Panc1 (cell line): ENCODE results near the gene MEMO1. TPM values are rescaled to one million over a fixed set of nuclear protein-coding genes. Genes with fewer than 3 reads are reported as not detected.

ENCODE experiments used
- ATAC-seq: fragments of 200-7000 bp; cut with Tn5 transposase; 2 replicates; pipeline ENCODE4 v1.9.1; 2020; ENCODE audit warnings: mild to moderate bottlenecking, moderate library complexity
- BruUV-seq: library from RNA; stranded (reverse); fragments of 400-500 nt; replicated peaks from 2 replicates; lab custom pipeline; 2021; lab: Mats Ljungman, UMichigan
- CTCF ChIA-PET: fragments of 300-600 bp; sonication (Branson Sonifier 250); formaldehyde crosslinking; loops from one replicate; lab custom pipeline; 2022; ENCODE audit warnings: antibody characterized with exemption; lab: Charles Lee
- POLR2A ChIA-PET: fragments of 300-600 bp; sonication (Branson Sonifier 250); formaldehyde crosslinking; loops from one replicate; lab custom pipeline; 2022; ENCODE audit warnings: antibody characterized with exemption; lab: Charles Lee
- DNase-seq: peaks from one replicate; pipeline ENCODE4 v3.0.0-alpha.2; 2010; ENCODE audit warnings: low read depth, low spot score
- H3K27ac ChIP-seq: 2 replicates; pipeline ENCODE4 v1.5.1; 2011; ENCODE audit warnings: mild to moderate bottlenecking, low read length, inconsistent platforms
- H3K27me3 ChIP-seq: fragments of 200-500 bp; sonication (Bioruptor generic); 2 replicates; pipeline ENCODE4 v1.6.0; 2014; ENCODE audit warnings: low read length, inconsistent platforms; ENCODE audit not compliant: control insufficient read depth, insufficient read depth
- H3K36me3 ChIP-seq: fragments of 200-500 bp; sonication (Bioruptor generic); 2 replicates; pipeline ENCODE4 v1.5.1; 2014; ENCODE audit warnings: inconsistent platforms, mild to moderate bottlenecking, low read length, moderate library complexity; ENCODE audit not compliant: control insufficient read depth, insufficient read depth
- H3K4me1 ChIP-seq: 2 replicates; pipeline ENCODE4 v1.5.1; 2011; ENCODE audit warnings: inconsistent platforms, mild to moderate bottlenecking, low read length, moderate library complexity; ENCODE audit not compliant: control insufficient read depth, insufficient read depth
- H3K4me3 ChIP-seq, 2 experiments: 2 replicates each; pipeline ENCODE4 v1.5.1; 2011 to 2012; ENCODE audit warnings: low read depth in 2 of 2, low read length in 2 of 2, mild to moderate bottlenecking in 2 of 2, inconsistent platforms in 1 of 2, moderate library complexity in 1 of 2
- H3K9me3 ChIP-seq: fragments of 200-500 bp; sonication (Bioruptor generic); 2 replicates; pipeline ENCODE4 v1.5.1; 2014; ENCODE audit warnings: low read depth, mild to moderate bottlenecking, inconsistent platforms, low read length, moderate library complexity; ENCODE audit not compliant: control insufficient read depth, insufficient read depth
- CTCF ChIP-seq: fragments of 450-650 bp; IDR thresholded peaks from 2 replicates; pipeline ENCODE4 v1.5.1; 2017; ENCODE audit warnings: mild to moderate bottlenecking
- POLR2AphosphoS5 ChIP-seq: IDR thresholded peaks from 2 replicates; pipeline ENCODE4 v1.6.1; 2012; ENCODE audit warnings: mild to moderate bottlenecking, low read depth, low read length, moderate library complexity
- REST ChIP-seq, 2 experiments: IDR thresholded peaks; 2 replicates each; pipeline ENCODE4 v1.6.1; 2011 to 2012; ENCODE audit warnings: low read depth in 2 of 2, control low read depth in 1 of 2, low read length in 1 of 2, mild to moderate bottlenecking in 1 of 2, moderate library complexity in 1 of 2; ENCODE audit not compliant: insufficient read depth in 1 of 2
- SIN3A ChIP-seq: IDR thresholded peaks from 2 replicates; pipeline ENCODE4 v1.6.1; 2012; ENCODE audit warnings: low read depth, mild to moderate bottlenecking, low read length, moderate library complexity, borderline replicate concordance; ENCODE audit not compliant: insufficient read depth
- TCF7L2 ChIP-seq: IDR thresholded peaks from 2 replicates; pipeline ENCODE4 v1.6.1; 2011; ENCODE audit warnings: mild to moderate bottlenecking, low read depth, low read length, inconsistent platforms
- in situ Hi-C: cut with HindIII; loops from 2 replicates; pipeline ENCODE4 v1.10.0; 2016; ENCODE audit warnings: low sequenced_read_pairs, low pct_unique_long_range_greater_than_20kb
- intact Hi-C: fragments of 100-400 bp; cut with micrococcal nuclease; formaldehyde crosslinking; loops from one replicate; pipeline ENCODE4 v1.10.0; 2022; ENCODE audit not compliant: unreplicated experiment
- total RNA-seq: library from RNA; stranded (reverse); gene quantifications from one replicate; pipeline ENCODE4 v1.2.1, GENCODE V29; 2021; ENCODE audit not compliant: unreplicated experiment

MEMO1 gene
- total RNA-seq, 1 experiment from 2014 or later: 60.8 TPM

GRCh38 chr2:31962757-31963361 lies 47.9 kb downstream of the MEMO1 start:
- in situ Hi-C loops: no loop called here
- POLR2A ChIA-PET: no interaction called here
- Histone ChIP-seq H3K27me3 (no peaks in the 10 kb centered on the region), H3K4me3 (no peak overlapping the region), H3K4me1 (peaks cover 11% of the 10 kb centered on the region; the same call in 1 of the 2 replicates), H3K9me3 (no peaks in the 10 kb centered on the region), H3K27ac (no peak overlapping the region), H3K36me3 (no peaks in the 10 kb centered on the region)
- intact Hi-C loops: no loop called here
- ATAC-seq (no peak), DNase-seq (no peak)
- CTCF ChIA-PET: no interaction called here
- TF ChIP-seq TCF7L2 (no peak), REST (IDR thresholded peaks at IDR 0.05; ENCODE audit: insufficient read depth in 1 of 2, low read depth in 2 of 2, low read length in 1 of 2) (no peak), SIN3A (no peak), CTCF (no peak), POLR2AphosphoS5 (no peak)
- BruUV-seq: TSS peak; percentile 29

GRCh38 chr2:31958140-31958717 lies 52.6 kb downstream of the MEMO1 start:
- no peak for ATAC-seq
- POLR2A ChIA-PET: no interaction called here

More at GRCh38 chr2:31958140-31958717, 52.6 kb downstream of the MEMO1 start:
- Histone ChIP-seq H3K36me3 (no peaks in the 10 kb centered on the region), H3K27ac (no peak overlapping the region), H3K27me3 (no peaks in the 10 kb centered on the region), H3K9me3 (no peaks in the 10 kb centered on the region), H3K4me3 (no peak overlapping the region), H3K4me1 (peaks cover 11% of the 10 kb centered on the region; the same call in 1 of the 2 replicates)
- no peak for TF ChIP-seq CTCF
- TF ChIP-seq POLR2AphosphoS5: no peak
- no peak for TF ChIP-seq TCF7L2
- no peak for TF ChIP-seq REST (IDR thresholded peaks at IDR 0.05; ENCODE audit: insufficient read depth in 1 of 2, low read depth in 2 of 2, low read length in 1 of 2)
- TF ChIP-seq SIN3A: no peak
- CTCF ChIA-PET: no interaction called here
- BruUV-seq: no TSS peak
- intact Hi-C loops (no loop called here), in situ Hi-C loops (no loop called here)
- no peak for DNase-seq
